Raji (cell line): Measurements from ENCODE around the gene ARHGEF17.

Experiments used
- POLR2A ChIP-seq: IDR thresholded peaks from 2 replicates; pipeline ENCODE4 v1.6.1; 2011; ENCODE audit warnings: low read depth, low read length, control low read depth; ENCODE audit not compliant: insufficient read depth

ARHGEF17 gene

DNA sequence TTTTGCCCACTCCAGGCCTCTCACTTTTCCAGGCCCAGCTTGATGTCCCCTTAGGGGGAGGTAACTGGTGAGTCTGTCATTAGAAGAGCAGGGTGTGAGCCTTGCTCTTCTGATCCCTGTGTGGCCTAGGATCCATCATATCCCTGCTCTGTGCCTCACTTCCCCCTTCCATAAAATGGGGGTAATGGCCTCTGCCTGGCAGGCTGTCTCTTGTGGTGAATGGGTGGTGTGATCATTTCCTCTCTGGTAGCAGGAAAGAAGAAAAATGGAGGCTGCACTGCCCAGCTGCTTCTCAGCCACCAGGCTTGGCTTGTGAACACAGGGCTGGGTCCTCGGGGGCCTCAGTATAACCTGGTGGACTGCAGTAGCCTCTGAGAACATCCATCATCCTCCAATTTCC, 5.6 kb downstream of the ARHGEF17 start:
- TF ChIP-seq POLR2A = no peak

DNA sequence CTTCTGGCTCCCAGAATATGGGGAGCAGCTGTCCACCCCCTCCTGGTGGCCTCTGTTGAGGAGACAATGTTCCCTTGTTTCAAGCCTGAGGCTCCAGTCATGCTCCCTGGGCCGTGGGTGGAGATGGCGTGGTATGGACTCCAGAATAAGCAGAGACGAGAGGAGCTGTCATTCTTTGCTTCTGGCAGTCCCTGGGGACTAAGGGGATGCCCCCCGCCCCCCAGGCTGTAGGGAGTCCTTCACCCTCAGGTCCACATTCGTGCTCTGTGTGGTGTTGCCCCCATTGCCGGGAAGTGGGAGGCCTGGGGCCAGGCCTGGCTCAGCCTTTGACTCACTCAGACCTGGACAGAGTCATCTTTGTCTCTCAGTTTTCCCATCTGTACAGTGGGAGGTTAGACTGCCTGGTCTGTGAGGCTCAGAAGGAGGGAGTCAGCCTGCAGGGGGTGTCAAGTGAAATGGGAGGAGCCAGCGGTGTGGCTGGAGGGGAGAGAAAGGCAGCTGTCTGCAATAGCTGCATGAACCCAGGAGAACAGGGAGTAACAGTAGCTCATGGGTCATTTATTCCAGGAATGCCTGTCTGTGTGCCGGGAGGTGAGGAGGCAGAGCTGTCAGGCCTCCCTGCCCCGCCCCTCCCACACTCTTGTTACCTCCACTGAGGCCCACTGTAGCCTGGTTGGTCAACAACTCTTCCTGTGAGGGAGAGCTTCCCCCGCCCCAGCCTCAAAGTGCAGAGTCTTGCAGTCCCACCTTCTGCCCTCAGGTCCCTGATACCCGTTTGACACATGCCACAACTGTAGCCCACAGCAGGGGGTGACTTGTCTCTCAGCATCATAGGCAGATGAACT, 6.3 kb downstream of the ARHGEF17 start:
- no peak for TF ChIP-seq POLR2A

DNA sequence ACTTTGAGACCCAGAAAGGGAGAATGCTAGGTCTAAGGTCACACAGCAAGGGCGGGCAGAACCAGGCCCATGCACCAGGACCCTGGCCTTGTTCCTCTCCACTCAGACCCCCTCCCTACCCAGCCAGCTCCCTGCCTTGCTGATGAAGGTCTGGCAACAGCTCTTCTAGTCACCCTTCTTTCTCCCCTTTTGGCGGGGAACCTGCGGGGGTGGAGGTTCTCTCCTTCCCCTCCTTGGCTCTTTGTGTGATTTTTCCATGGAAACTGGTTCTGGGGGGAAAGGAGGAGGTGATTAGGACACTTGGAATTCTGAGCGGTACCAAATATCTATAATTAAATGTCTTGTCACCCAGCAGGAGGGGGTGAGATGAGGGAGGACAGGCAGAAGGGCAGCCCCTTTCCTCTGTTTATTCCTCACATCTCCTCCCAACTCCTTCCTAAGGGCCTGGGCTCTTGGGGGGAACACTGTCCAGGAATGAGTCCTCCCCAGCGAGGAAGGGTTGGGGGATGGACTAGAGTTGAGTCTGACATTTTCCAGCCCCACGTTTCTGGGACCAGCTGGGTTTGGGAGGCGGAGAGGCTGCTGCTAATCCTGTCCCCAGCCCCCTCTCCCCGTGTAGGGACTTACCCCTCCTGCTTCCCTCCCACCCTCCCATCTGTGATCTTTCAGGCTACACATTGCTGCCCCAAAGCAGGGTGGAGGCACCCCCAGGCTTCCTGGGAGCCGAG, 7.4 kb downstream of the ARHGEF17 start:
- no peak for TF ChIP-seq POLR2A

DNA sequence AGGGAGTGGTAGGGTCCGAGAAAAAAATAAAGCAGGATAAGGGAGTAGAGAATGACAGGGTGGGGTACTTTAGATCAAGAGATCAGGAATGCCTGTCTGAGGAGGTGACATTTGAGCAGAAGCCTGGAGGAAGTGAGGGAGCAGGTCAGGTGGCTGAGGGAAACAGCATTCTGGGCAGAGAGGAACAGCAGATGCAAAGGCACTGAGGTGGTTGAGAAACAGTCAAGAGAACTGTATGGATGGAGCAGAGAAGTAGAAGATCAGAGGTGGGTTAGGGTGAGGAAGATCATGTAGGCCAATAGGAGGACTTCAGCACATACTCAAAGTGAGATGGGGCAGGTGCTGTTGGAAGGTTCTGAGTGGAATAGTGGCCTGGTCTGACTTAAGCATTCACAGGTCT, 8.3 kb downstream of the ARHGEF17 start:
- no peak for TF ChIP-seq POLR2A

DNA sequence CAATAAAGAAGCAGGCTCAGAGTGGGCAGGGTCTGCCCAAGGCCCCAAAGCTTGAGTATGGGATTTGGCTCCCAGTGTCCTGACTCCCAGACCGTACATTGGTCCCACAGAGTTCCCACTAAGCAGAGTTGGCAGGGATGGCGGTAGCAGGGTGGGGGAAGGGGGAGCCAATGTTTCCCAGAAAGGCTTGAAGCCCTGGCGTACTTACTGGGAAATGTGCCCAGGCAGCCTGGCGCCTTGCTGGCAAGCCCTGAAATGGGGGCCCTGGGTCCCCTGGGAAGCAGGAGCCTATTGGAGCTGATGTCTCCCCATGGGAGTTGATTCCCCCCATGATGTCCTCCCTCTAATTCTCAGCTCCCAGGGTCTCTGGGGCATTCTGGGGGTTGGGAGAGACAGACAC, 9.3 kb downstream of the ARHGEF17 start:
- no peak for TF ChIP-seq POLR2A

DNA sequence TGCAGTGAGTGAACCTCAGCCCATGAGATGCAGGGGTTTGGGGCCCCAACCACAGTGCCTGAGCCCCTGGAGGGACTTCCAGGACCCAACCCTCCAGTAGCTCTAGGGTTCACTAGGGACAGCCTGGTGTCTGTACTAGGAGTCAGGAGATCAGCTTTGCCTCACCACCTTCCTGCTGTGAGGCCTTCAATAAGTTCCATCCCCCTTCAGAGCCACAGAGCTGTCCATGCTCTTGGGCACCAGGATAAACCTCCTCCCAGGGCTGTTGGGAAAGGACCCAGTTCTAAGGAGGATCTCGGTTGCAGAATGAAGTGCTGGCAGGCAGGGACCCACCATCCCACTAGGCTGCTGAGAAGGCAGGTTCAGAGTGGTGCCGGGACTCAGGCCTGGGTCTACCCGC, 9.7 kb downstream of the ARHGEF17 start:
- no peak for TF ChIP-seq POLR2A

DNA sequence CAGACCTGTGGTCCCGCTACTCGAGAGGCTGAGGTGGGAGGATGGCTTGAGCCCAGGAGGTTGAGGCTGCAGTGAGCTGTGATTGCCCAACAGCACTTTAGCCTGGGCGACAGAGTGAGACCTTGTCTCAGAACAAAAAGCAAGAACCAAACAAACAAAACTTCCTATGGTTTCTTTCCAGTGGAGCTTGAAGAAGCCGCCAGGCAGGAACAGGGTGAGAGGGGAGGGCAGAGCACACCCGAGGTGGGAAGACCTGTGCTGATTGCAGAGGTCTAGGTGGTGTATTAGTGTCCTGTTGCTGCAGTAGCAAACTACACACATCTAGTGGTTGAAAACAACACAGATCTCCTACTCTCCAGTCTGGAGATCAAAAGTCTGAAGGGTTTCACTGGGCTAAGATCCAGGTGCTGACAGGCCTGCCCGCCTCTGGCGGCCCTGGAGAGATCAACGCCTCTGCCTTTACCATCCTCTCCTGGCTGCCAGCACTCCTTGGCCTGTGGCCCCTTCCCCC, 10.5 kb downstream of the ARHGEF17 start:
- TF ChIP-seq POLR2A = no peak

DNA sequence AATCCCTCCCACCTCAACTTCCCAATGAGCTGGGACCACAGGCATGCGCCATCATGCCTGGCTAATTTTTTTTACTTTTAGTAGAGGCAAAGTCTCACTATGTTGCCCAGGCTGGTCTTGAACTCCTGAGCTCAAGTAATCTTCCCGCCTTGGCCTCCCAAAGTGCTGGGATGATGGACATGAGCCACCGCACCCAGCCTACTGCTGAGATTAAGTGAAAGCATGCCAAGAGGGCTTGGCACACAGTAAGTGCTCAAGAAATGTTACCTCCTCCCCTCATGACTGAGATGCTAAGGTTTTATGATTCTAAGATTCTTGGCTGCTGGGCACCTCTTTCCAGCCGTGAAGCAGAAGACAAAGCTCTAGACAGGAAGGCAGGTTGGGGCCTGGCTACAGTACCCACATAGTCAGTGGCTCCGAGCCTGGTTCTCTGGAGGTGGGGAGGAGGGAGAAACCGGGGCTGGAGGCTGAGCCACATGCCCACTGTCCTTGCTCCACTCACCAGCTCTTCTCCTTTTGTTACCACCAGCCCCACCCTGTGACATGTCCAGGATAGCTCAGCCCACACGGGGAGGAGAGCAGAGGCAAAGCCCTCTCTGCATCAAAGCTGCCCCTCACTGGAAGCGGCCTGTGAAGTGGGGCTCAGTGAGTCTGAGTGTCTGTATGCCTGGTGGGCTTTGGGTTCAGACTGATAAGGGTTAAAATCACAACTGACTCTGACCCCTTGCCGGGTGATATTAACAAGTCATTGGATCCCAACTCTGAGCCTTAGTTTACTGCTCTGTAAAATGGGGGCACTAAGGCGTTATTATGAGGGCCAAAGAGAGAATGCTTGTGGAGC, 12.9 kb downstream of the ARHGEF17 start:
- no peak for TF ChIP-seq POLR2A

DNA sequence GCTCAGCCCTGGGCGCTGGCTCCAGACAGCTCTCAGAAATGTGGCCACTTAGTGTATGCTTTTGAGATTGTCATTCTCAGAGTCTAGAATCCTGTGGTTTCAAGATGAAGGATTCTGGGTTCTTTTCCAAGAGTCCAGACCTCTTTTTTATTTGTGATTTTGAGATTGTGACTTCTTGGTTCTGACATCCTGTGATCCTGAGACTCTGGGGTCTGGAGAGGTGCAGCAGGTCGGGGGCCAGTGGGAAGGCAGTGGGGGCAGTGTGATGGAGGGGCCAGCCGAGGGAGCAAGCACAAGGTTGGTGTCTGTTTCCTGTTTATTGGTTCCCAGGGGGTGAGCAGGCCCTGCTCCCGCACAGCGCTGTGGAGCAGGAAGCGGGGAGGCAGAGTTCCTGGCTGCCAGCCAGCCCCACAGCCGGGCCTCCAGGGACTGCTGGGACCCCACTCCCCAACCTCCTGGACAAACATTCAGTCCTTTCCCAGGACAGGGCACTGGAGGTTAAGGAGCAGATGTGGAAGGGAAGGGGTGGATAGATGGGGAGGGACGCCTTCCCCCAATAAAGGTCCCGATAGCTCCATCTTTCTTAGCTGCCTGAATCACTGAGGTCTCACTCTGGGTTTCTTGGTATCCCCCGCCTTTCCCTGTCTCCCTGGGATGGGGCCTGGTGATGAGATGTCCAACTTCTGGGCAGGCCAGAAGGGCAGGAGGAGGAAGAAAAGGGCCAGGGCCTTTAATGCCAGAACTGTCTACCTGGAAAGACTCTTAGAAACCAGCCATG, 13.7 kb downstream of the ARHGEF17 start:
- no peak for TF ChIP-seq POLR2A

DNA sequence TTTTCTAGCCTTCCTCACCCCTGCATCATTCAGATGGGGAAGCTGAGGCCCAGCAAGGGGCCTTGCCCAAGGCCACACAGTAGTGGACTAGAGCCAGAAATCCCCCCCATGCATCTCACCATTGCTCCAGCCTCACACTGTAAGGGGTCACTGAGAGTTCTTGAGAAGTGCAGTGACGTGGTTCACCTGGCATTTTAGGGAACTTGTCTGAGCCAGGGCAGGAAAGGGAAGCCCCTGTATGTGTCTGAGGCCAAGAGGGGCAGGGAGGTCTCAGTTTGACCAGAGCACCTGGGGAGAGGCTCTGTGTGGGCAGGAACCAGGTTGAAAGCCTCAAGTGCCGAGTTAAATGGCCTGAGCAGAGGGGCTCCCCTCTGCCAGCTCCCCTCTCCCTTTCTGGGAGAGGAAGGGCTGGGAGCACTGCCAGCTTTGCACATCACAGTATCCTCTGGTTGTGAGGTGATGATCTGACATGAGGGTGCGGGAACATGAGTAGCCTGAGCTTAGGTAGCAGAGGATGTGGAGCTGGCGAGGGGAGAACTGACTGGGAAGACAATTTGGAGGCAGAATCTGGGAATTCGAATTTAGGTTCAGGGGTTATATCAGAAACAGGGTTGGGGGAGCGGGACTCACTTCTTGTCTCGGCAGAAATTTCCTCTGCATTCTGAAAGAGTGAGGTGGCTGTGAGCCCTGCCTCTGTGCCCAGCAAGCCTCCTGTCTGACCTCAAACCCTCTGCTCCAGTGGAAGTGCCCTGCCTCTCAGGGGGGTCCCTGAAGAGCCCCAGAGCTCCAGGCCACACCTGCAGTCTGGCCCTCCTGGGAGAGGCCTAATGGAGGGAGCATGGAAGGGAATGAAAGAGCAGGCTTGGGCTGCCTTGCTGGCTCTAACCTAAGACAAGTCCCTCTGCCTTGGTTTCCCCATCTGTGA, 14.6 kb downstream of the ARHGEF17 start:
- no peak for TF ChIP-seq POLR2A

DNA sequence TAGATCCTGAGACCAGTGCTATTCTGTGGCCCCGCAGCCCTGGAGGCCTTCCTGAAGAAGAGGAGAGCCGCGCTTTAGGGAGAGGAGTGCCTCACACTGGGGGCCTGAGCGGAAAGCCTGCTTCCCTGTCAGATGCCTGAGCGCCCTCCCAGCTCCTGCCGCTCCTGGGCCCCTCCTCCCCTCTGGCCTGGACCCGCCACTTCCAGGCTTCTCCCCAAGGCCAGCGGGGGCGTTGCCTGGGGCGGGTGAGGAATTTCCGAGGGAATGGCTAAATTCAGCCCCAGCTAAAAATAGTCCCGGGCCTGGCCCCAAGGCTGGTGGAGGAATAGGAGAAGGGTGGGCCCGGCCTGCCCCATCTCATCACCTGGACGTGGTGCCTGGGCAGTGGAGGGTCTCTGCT, 15.4 kb downstream of the ARHGEF17 start:
- TF ChIP-seq POLR2A = no peak

DNA sequence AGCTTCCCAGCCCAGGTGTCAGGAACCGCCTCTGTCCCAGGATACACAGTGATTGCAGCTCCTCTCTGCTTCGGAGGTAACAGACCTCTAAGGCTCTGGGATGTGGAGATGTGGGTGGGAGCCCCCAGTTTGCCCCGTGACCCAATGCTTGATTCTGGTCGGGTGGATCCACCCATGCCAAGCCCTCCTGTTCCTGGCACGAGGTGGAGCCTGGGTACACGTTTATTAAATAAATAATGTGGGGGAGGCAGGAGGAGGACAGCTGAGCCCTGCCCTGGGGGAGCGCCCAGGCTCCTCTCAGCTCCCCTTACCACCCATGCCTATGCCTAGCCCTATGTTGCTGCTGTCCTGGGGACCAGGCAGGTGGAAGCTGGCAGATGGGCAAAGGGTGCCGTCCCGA, 16.0 kb downstream of the ARHGEF17 start:
- TF ChIP-seq POLR2A = no peak

DNA sequence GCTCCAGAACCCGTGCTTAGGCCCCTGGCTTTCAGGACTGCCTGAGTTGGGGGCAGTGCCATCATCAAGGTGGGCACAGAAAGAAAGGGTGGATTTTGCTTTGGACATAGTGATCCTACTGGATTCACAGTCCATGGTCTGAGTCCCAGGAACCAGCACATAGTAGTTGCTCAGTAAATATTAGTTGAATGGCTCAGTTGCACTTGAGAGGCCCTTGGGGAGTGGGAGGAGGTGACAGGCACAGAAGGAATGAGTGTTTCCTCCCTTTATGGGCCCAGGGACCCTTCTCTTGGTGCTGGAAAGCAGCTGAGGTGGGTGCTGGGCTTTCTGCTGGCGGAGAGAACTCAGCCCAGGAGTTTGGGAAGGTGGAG, 16.6 kb downstream of the ARHGEF17 start:
- no peak for TF ChIP-seq POLR2A

DNA sequence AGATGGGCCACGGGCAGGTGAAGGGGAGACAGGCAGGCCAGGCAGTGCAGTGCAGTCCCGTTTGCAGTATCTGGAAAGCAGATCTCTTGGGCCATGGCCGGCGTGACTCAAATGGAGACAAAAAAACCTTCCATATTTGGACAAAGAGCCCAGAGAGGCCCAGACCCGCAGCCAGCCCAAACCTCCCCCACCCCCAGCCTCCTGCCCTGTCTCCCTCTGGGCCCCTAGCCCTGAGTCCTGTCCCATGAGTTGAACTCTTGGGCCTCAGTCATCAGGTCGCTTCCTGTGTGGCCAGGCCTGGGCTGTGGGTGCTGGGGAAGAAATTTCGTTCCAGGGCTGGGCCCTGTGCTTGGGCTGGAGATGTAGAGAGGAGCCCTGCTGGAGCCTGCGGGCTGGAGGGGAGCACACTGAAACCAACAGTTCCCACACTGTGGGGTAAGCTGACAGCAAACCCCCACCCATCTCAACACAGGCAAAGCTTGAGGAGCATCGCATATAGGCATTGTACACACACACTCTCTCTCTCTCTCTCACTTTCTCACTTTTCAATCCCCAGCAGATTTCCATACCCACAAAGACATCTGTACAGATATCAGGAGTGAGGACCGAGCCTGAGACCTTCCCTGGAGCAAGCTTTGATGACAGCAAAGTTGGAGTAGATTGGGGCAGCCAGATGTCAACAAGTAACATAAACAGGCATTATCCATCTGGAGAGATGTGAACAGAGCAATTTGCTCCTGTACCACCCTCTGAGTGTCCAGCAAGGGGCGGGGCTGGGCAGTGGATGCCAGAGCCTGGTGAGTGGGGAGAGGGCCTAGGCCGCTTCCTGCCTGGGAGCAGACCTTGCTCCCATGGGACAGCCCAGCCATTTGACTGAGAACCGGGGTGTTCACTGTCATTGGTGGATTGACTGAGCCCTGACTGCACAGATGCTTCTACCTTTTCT, 17.2 kb downstream of the ARHGEF17 start:
- TF ChIP-seq POLR2A = no peak
